ENCODE measurements around the gene PDXP. TPM values are rescaled to one million over a fixed set of nuclear protein-coding genes. Genes with fewer than 3 reads are reported as not detected.

The PDXP gene
- total and polyA plus RNA-seq, 2 of the 13 experiments (the other 11 are each of a cell fraction or from before 2014, with no cell fraction given) = 58.2 to 70.6 TPM

GRCh38 chr22:37632174-37633088, 26.1 kb upstream of the PDXP start (continued):
- TF ChIP-seq ARID5B (CRISPR knock-in tag; IDR thresholded peaks at IDR 0.05) = no peak
- TF ChIP-seq PRPF4 (IDR thresholded peaks at IDR 0.05; ENCODE audit: low read depth, low read length, poor library complexity, severe bottlenecking) = no peak
- 0 out of 2 replicates have a peak, but pooled peaks have one; percentile 3 for TF ChIP-seq YEATS2 (CRISPR knock-in tag; IDR thresholded peaks at IDR 0.05; ENCODE audit: borderline replicate concordance)
- TF ChIP-seq ZNF782 (CRISPR knock-in tag; IDR thresholded peaks at IDR 0.05; ENCODE audit: borderline replicate concordance) = no peak
- no peak for TF ChIP-seq ZGPAT (CRISPR knock-in tag; IDR thresholded peaks at IDR 0.05)
- TF ChIP-seq ZMAT5 (CRISPR knock-in tag; IDR thresholded peaks at IDR 0.05; ENCODE audit: borderline replicate concordance, low read depth) = no peak
- TF ChIP-seq MTF2 (CRISPR knock-in tag; IDR thresholded peaks at IDR 0.05; ENCODE audit: borderline replicate concordance) = 0 out of 2 replicates have a peak, but pooled peaks have one; percentile 35
- peak; percentile 59; the same call in 1 of the 2 replicates for TF ChIP-seq NRL (CRISPR knock-in tag; IDR thresholded peaks at IDR 0.05; ENCODE audit: borderline replicate concordance)
- no peak for TF ChIP-seq THYN1 (CRISPR knock-in tag; IDR thresholded peaks at IDR 0.05; ENCODE audit: borderline replicate concordance, low read depth)
- no peak for TF ChIP-seq RXRA (CRISPR knock-in tag; IDR thresholded peaks at IDR 0.05)
- TF ChIP-seq ZNF121 (CRISPR knock-in tag; IDR thresholded peaks at IDR 0.05) = no peak
- no peak for TF ChIP-seq JUN (CRISPR knock-in tag; IDR thresholded peaks at IDR 0.05)

Data from HepG2 (cell line).